Measurements from ENCODE around the gene ANGEL1.

GRCh38 chr14:76846331-76847047 lies 33.8 kb upstream of the ANGEL1 start:
- TF ChIP-seq CTCF (conservative IDR thresholded peaks at IDR 0.05; ENCODE audit: low read depth, low read length): no peak
- TF ChIP-seq EZH2 (IDR thresholded peaks at IDR 0.05; ENCODE audit: borderline replicate concordance, low read depth, low read length, poor library complexity, severe bottlenecking): no peak
